Measurements from ENCODE around the gene CYP26B1. TPM values are rescaled to one million over a fixed set of nuclear protein-coding genes. Genes with fewer than 3 reads are reported as not detected.

Gene CYP26B1
- polyA plus RNA-seq, 1 donor (not counting 4 experiments of a cell fraction or from before 2014, with no cell fraction given): 1.2 TPM

- Histone ChIP-seq H3K9me1 (ENCODE audit: control insufficient read depth, extremely low read depth, insufficient read depth, low read length) (no peaks in the 10 kb centered on the region), H4K20me1 (ENCODE audit: control insufficient read depth, extremely low read depth, insufficient read depth, low read length) (no peaks in the 10 kb centered on the region), H3K4me3 (ENCODE audit: control insufficient read depth in 2 of 3, extremely low read depth in 1 of 3, insufficient read depth in 2 of 3, low read depth in 1 of 3, low read length in 3 of 3) (no peak overlapping the region), H3K27me3 (ENCODE audit: control insufficient read depth, extremely low read depth, insufficient read depth, low read length) (no peaks in the 10 kb centered on the region), H3K36me3 (ENCODE audit: control insufficient read depth in 2 of 2, extremely low read depth in 1 of 2, insufficient read depth in 2 of 2, low read length in 2 of 2) (peaks cover 9 to 10% of the 10 kb centered on the region in 2 experiments), H3K4me1 (ENCODE audit: control insufficient read depth, extremely low read depth, insufficient read depth, low read length) (no peaks in the 10 kb centered on the region), H2AFZ (ENCODE audit: control insufficient read depth, low read length) (no peak overlapping the region), H3K27ac (ENCODE audit: control insufficient read depth, insufficient read depth, low read length) (no peak overlapping the region), H3K9ac (ENCODE audit: control insufficient read depth, extremely low read depth, insufficient read depth, low read length) (no peak overlapping the region), H3K4me2 (ENCODE audit: control insufficient read depth, extremely low read depth, insufficient read depth, low read depth, low read length) (no peak overlapping the region), H3K79me2 (ENCODE audit: control insufficient read depth, insufficient read depth, low read length) (no peaks in the 10 kb centered on the region), H3K9me3 (ENCODE audit: control insufficient read depth, low read depth, low read length) (no peaks in the 10 kb centered on the region)
- TF ChIP-seq, protein P1, sequence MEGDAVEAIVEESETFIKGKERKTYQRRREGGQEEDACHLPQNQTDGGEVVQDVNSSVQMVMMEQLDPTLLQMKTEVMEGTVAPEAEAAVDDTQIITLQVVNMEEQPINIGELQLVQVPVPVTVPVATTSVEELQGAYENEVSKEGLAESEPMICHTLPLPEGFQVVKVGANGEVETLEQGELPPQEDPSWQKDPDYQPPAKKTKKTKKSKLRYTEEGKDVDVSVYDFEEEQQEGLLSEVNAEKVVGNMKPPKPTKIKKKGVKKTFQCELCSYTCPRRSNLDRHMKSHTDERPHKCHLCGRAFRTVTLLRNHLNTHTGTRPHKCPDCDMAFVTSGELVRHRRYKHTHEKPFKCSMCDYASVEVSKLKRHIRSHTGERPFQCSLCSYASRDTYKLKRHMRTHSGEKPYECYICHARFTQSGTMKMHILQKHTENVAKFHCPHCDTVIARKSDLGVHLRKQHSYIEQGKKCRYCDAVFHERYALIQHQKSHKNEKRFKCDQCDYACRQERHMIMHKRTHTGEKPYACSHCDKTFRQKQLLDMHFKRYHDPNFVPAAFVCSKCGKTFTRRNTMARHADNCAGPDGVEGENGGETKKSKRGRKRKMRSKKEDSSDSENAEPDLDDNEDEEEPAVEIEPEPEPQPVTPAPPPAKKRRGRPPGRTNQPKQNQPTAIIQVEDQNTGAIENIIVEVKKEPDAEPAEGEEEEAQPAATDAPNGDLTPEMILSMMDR (optimal IDR thresholded peaks at IDR 0.05 in 1 of 3, IDR thresholded peaks at IDR 0.05 in 1 of 3, conservative IDR thresholded peaks at IDR 0.05 in 1 of 3; ENCODE audit: extremely low read depth in 1 of 3, insufficient read depth in 2 of 3, low read length in 3 of 3): no peak
- no peak for TF ChIP-seq EZH2 (IDR thresholded peaks at IDR 0.05; ENCODE audit: low read length)
- no peak for DNase-seq (ENCODE audit: low read depth, low spot score)
- FAIRE-seq: no peak
- dilution Hi-C loops (cut with MboI; ENCODE audit: extremely low pct_ligation_motif_present, low sequenced_read_pairs): no loop called here
These were observed 34.9 kb upstream of the CYP26B1 start for GRCh38 chr2:72182547-72182946.

GRCh38 chr2:72181616-72182015 is 34.0 kb upstream of the CYP26B1 start:
- DNase-seq (ENCODE audit: low read depth, low spot score): no peak

More at GRCh38 chr2:72181616-72182015, 34.0 kb upstream of the CYP26B1 start:
- Histone ChIP-seq H3K4me2 (ENCODE audit: control insufficient read depth, extremely low read depth, insufficient read depth, low read depth, low read length) (no peak overlapping the region), H3K9me1 (ENCODE audit: control insufficient read depth, extremely low read depth, insufficient read depth, low read length) (no peaks in the 10 kb centered on the region), H3K9me3 (ENCODE audit: control insufficient read depth, low read depth, low read length) (no peaks in the 10 kb centered on the region), H3K79me2 (ENCODE audit: control insufficient read depth, insufficient read depth, low read length) (no peaks in the 10 kb centered on the region), H3K4me3 (ENCODE audit: control insufficient read depth in 2 of 3, extremely low read depth in 1 of 3, insufficient read depth in 2 of 3, low read depth in 1 of 3, low read length in 3 of 3) (no peak overlapping the region), H3K27me3 (ENCODE audit: control insufficient read depth, extremely low read depth, insufficient read depth, low read length) (no peaks in the 10 kb centered on the region), H3K27ac (ENCODE audit: control insufficient read depth, insufficient read depth, low read length) (no peak overlapping the region), H3K4me1 (ENCODE audit: control insufficient read depth, extremely low read depth, insufficient read depth, low read length) (no peaks in the 10 kb centered on the region), H4K20me1 (ENCODE audit: control insufficient read depth, extremely low read depth, insufficient read depth, low read length) (no peaks in the 10 kb centered on the region), H3K9ac (ENCODE audit: control insufficient read depth, extremely low read depth, insufficient read depth, low read length) (no peak overlapping the region), H3K36me3 (ENCODE audit: control insufficient read depth in 2 of 2, extremely low read depth in 1 of 2, insufficient read depth in 2 of 2, low read length in 2 of 2) (peaks cover 5 to 9% of the 10 kb centered on the region in 2 experiments), H2AFZ (ENCODE audit: control insufficient read depth, low read length) (no peak overlapping the region)
- no peak for FAIRE-seq
- dilution Hi-C loops (cut with MboI; ENCODE audit: extremely low pct_ligation_motif_present, low sequenced_read_pairs): no loop called here
- TF ChIP-seq, protein P1 (optimal IDR thresholded peaks at IDR 0.05 in 1 of 3, IDR thresholded peaks at IDR 0.05 in 1 of 3, conservative IDR thresholded peaks at IDR 0.05 in 1 of 3; ENCODE audit: extremely low read depth in 1 of 3, insufficient read depth in 2 of 3, low read length in 3 of 3): no peak
- TF ChIP-seq EZH2 (IDR thresholded peaks at IDR 0.05; ENCODE audit: low read length): no peak

Measured in keratinocyte (primary cell).